HG03097 (cell line): Measurements from ENCODE around the gene CYP2A13.
"Not testable (repeated sequence)": the region's sequence is repeated elsewhere in the genome, so short reads cannot be mapped to it uniquely, and the experiment has no call there.

Experiments used
- ATAC-seq: cut with Tn5 transposase; IDR thresholded peaks from one replicate; pipeline ENCODE4 v1.9.1; 2021; ENCODE audit not compliant: unreplicated experiment, low FRiP score

CYP2A13 gene

DNA sequence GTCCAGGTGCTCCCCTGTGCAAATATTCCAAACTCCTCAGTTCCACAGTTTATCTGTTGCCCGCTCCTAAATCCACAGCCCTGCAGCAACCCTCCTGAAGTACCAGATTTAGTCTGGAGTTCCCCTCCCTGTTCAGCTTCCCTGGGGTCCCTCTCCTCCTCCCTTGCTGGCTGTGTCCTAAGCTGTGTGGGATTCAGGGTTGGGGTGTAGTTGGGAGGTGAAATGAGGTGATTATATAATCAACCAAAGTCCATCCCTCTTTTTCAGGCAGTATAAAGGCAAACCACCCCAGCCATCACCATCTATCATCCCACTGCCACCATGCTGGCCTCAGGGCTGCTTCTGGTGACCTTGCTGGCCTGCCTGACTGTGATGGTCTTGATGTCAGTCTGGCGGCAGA is at the start of gene CYP2A13:
TSS of gene CYP2A13 (plus strand) at position 301 of the 400 bp plus-strand sequence. CDS start at position 322, 21 bp downstream.
- no peak for ATAC-seq

DNA sequence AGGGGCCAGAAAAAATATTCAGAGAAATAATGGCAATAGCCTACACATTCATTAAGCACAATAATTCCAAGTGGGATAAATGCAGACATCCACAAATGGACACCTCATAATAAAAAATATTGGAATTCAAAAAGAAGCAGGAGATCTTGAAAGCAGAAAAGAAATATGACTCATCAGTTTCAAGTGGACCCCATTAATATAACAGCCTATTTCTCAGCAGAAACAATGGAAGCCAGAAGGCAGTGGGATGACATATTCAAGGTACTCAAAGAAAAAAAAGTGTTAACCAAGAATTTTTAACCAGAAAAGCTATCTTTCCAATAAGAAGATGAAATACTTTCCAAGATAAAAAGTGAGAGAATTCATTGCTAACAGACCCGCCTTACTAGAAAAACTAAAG is 48.4 kb upstream of the CYP2A13 start:
- no peak for ATAC-seq

DNA sequence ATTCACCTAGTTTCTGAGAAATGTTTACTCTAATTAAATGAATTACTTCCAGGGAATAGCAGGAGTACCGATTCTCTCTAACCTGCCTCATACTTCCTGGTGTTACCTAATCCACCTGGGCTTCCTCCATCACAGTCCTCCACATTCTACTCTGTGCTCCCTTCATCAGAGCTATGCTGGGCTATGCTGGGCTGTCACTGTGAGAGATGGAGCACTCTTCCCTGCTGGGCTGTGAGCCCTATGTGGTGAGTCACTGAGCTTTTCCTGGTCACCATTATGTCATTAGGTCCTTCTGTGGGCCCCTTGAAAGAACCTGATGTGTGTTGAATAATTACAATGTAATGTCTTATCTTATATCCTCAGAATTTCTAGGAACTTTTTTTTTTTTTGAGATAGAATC is 43.2 kb upstream of the CYP2A13 start:
- ATAC-seq: not testable (repeated sequence)

DNA sequence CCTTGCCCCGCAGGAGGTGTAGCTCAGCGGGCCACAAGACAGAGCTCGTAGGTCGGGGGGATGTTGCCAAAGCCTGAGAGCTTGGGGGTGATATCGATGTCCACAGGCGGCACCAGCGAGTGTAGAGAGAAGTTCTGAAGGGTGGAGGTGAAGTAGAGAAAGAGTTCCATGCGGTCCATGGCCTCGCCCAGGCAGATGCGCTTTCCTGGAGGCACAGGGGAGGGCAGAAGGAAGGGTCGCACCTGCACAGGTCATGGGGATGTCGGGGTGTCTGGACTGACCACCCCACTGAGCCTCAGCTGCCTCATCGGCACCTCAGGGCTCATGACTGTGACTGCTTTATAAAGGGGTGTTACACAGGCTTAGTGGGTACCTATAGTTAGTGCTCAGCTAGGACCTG is 37.8 kb upstream of the CYP2A13 start:
- ATAC-seq: no peak

- ATAC-seq: not testable (repeated sequence)
Measured at GRCh38 chr19:41052162-41052561, 36.1 kb upstream of the CYP2A13 start.

DNA sequence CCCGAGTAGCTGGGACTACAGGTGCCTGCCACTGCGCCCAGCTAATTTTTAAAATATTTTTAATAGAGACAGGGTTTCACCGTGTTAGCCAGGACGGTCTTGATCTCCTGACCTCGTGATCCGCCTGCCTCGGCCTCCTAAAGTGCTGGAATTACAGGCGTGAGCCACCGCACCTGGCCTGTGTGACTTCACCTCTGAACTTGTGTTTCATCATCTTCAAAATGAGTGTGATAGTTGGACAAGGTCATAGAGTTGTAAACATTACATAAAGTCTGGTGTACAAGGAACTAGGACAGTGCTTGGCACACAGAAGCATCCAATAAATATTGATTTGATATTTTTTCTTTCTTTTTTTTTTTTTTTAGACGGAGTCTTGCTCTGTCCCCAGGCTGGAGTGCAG is 34.9 kb upstream of the CYP2A13 start:
- ATAC-seq: not testable (repeated sequence)

- ATAC-seq: no peak
Measured at GRCh38 chr19:41064974-41065569, 23.2 kb upstream of the CYP2A13 start.

DNA sequence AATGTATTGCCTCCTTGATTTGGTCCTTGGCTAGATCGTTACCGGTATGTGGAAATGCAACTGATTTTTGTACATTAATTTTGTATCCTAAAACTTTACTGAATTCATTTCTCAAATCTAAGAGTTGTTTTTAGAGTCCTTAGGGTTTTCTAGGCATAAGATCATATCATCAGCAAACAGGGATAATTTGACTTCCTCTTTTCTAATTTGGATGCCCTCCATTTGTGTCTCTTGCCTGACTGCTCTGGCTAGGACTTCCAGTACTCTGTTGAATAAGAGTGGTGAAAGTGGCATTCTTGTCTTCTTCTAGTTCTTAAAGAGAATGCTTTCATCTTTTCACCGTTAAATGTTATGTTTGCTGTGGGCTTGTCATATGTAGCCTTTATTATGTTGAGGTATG is 12.0 kb upstream of the CYP2A13 start:
- ATAC-seq: no peak

DNA sequence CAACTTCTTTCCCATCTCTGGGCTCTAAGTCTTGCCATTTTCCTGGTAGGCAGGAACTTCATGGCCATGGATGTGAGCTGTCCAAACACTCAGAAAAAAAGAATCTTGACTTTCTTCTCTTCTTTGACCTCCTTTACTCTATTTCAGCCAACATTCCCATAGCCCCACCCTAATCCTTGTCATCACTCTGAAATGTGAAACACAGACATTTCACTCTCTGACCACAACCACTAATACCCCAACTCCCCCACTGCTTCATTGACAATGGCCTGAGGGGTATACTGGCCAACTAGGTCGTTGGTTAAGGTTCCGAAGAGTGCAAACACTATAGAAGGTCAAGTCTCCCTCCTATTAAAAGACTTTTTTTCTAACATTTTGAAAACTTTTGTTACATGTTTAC is 4.7 kb upstream of the CYP2A13 start:
- ATAC-seq: no peak

GRCh38 chr19:41085748-41086415 is 2.4 kb upstream of the CYP2A13 start:
- ATAC-seq: no peak

DNA sequence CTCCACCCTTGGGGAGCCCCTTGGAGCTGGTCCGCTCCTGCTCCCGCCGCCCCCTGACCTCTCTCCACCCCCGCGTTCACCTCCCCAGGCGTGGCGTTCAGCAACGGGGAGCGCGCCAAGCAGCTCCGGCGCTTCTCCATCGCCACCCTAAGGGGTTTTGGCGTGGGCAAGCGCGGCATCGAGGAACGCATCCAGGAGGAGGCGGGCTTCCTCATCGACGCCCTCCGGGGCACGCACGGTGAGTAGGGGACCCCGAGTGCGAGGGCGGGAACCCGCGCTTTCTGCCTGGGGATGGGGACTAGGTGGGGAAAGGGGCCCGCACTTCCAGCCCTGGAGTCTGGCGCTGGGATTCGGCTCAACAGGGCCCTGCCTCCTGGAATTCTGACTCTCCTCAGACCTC is 1.7 kb downstream of the CYP2A13 start:
- no peak for ATAC-seq

DNA sequence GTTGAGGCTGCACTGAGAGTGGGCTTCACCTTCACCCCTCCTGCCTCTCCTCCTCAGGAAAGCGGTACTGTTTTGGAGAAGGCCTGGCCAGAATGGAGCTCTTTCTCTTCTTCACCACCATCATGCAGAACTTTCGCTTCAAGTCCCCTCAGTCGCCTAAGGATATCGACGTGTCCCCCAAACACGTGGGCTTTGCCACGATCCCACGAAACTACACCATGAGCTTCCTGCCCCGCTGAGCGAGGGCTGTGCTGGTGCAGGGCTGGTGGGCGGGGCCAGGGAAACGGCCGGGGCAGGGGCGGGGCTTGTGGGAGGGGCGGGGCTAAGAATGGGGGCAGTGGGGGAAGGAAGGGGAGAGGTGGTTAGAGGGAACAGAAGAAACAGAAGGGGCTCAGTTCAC is 7.5 kb downstream of the CYP2A13 start:
- ATAC-seq: no peak

- ATAC-seq: no peak
Measured at GRCh38 chr19:41096353-41096752, 8.1 kb downstream of the CYP2A13 start.

DNA sequence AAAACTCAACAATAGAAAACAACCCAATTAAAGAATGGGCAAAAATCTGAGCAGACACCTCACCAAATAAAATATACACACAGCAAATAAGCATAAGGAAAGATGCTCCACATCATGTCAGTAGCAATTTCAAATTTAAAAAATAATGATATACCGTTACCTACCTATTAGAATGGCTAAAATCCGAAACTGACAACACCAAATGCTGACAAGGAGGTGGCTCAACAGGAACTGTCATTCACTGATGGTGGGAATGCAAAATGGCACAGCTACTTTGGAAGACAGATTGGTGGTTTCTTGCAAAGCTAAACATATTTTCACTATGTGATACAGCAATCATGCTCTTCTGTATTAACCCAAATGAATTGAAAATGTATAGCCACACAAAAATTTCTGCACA is 9.1 kb downstream of the CYP2A13 start:
- no peak for ATAC-seq

DNA sequence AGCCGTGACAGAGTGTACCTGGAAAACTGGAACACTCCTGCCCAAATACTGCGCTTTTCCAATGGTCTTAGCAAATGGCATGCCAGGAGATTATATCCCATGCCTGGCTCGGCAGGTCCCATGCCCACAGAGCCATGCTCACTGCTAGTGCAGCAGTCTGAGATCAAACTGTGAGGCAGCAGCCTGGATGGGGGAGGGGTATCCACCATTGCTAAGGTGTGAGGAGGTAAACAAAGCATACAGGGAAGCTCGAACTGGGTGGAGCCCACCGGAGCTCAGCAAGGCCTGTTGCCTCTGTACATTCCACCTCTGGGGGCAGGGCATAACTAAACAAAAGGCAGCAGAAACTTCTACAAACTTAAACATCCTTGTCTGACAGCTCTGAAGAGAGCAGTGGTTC is 10.5 kb downstream of the CYP2A13 start:
- no peak for ATAC-seq

- not testable (repeated sequence) for ATAC-seq
Measured at GRCh38 chr19:41102210-41102609, 14.0 kb downstream of the CYP2A13 start.

GRCh38 chr19:41106177-41106576 is 17.9 kb downstream of the CYP2A13 start:
- no peak for ATAC-seq

- ATAC-seq: no peak
Measured at GRCh38 chr19:41111296-41111695, 23.0 kb downstream of the CYP2A13 start.

DNA sequence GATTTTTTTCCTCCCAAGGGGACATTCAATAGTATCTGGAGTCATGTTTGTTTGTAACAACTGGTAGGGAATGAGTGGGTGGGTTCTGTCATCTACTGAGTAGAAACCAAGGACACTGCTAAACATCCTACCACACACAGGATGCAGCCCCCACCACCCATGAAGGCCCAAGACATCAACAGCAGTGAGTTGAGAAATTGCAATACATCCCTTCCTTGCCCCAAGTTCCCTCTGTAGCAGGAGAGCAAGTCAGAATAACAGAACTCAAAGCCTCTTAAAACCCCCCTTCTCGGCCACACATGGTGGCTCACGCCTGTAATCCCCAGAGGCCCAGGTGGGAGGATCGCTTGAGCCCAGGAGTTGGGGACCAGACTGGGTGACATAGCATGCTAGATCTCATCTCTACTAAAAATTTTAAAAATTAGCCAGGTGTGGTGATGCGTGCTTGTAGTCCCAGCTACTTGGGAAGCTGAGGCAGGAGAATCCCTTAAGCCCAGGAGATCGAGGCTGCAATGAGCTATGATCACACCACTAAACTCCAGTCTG is 23.6 kb downstream of the CYP2A13 start:
- ATAC-seq: no peak

DNA sequence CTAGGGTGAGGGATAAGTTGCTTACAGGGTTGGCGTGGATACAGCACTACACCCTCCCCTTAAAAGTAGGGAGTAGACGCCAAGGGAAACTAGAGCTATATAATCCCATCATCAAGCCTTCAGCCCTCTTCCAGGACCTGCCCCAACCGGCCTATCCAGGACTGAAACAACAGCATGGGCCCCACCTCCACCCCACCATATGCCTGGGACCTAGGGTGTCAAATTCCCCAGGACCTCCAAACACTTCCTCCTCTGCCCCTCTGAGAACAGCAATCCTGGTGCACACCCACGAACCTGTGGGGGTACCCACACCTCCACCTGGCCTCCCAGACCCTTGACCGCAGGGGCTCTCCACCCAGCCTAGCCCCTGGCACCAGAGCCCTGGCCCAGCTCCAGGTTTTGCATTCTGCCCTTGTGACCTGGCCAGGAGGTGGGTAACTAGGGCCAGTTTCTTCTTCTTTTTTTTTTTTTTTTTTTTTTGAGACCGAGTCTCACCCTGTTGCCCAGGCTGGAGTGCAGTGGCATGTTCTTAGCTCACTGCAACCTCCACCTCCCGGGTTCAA is 24.6 kb downstream of the CYP2A13 start:
- no peak for ATAC-seq

DNA sequence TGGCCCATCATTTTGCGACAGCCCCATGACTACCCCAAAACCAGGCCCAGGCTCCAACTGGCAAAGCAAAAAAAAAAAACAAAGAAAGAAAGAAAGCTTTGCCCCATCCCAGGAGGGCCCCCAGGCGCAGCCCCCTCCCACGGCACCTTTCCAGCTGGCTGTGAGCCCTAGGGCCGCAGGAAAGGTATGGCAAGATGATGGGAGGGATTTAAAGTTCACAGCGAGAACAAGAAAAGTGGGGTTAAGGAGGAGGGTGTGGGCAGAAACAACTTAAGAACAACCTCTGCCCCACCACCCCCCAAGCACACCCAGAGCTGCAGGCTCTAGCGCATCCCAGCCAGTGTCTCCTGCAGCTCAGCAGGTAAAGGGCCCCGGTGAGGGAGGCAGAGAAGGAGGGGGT is 25.9 kb downstream of the CYP2A13 start, which contains the start of gene CYP2F1:
TSS of gene CYP2F1 (plus strand) at position 301 of the 400 bp plus-strand sequence. CDS start 1,757 bp downstream, outside the sequence.
- no peak for ATAC-seq

- no peak for ATAC-seq
Measured at GRCh38 chr19:41116261-41116660, 28.0 kb downstream of the CYP2A13 start.
